SK-N-SH treated with all-trans-retinoic acid at 6 μM for 48 hours (cell line): ENCODE measurements around the gene PCA3.

Source experiments
- ATAC-seq: fragments of 200-7000 bp; cut with Tn5 transposase; 3 replicates; pipeline ENCODE4 v1.9.1; 2020; ENCODE audit warnings: mild to moderate bottlenecking, moderate library complexity
- ARNTL ChIP-seq: fragments of 450-650 bp; formaldehyde crosslinking; IDR thresholded peaks from 2 replicates; pipeline ENCODE4 v1.5.0; 2020; ENCODE audit warnings: low read depth, mild to moderate bottlenecking, moderate library complexity, borderline replicate concordance
- CREB5 ChIP-seq: fragments of 250-450 bp; sonication (Bioruptor Pico); IDR thresholded peaks from 2 replicates; pipeline ENCODE4 v1.5.1; 2020; ENCODE audit warnings: low read depth, mild to moderate bottlenecking, moderate library complexity
- CSDC2 ChIP-seq: fragments of 250-450 bp; sonication (Bioruptor Pico); IDR thresholded peaks from 2 replicates; pipeline ENCODE4 v1.5.0; 2020; ENCODE audit warnings: mild to moderate bottlenecking, moderate library complexity
- CSRNP3 ChIP-seq: fragments of 250-450 bp; sonication (Bioruptor Pico); IDR thresholded peaks from 2 replicates; pipeline ENCODE4 v1.5.1; 2021; ENCODE audit warnings: mild to moderate bottlenecking, moderate library complexity
- GLIS3 ChIP-seq: fragments of 250-450 bp; sonication (Bioruptor Pico); IDR thresholded peaks from 2 replicates; pipeline ENCODE4 v1.5.0; 2020; ENCODE audit warnings: mild to moderate bottlenecking, moderate library complexity
- OSR1 ChIP-seq: fragments of 250-450 bp; sonication (Bioruptor Pico); IDR thresholded peaks from 2 replicates; pipeline ENCODE4 v1.8.0; 2022; ENCODE audit warnings: moderate library complexity, mild to moderate bottlenecking, inconsistent platforms
- PATZ1 ChIP-seq: fragments of 250-450 bp; sonication (Bioruptor Pico); IDR thresholded peaks from 2 replicates; pipeline ENCODE4 v1.8.0; 2020; ENCODE audit warnings: mild to moderate bottlenecking, moderate library complexity, borderline replicate concordance
- POU6F1 ChIP-seq: fragments of 250-450 bp; sonication (Bioruptor Pico); IDR thresholded peaks from 2 replicates; pipeline ENCODE4 v1.8.0; 2021; ENCODE audit warnings: low read depth, mild to moderate bottlenecking, moderate library complexity, borderline replicate concordance
- PPARA ChIP-seq: fragments of 250-450 bp; sonication (Bioruptor Pico); IDR thresholded peaks from 2 replicates; pipeline ENCODE4 v1.5.0; 2020; ENCODE audit warnings: mild to moderate bottlenecking, borderline replicate concordance
- RARB ChIP-seq: fragments of 250-450 bp; sonication (Bioruptor Pico); IDR thresholded peaks from 2 replicates; pipeline ENCODE4 v1.8.0; 2021; ENCODE audit warnings: mild to moderate bottlenecking, moderate library complexity
- SNAI2 ChIP-seq: fragments of 250-450 bp; sonication (Bioruptor Pico); IDR thresholded peaks from 2 replicates; pipeline ENCODE4 v1.5.0; 2020; ENCODE audit warnings: mild to moderate bottlenecking, moderate library complexity
- TCF4 ChIP-seq: fragments of 250-450 bp; sonication (Bioruptor Pico); IDR thresholded peaks from 2 replicates; pipeline ENCODE4 v1.8.0; 2021; ENCODE audit warnings: mild to moderate bottlenecking, moderate library complexity, borderline replicate concordance
- TOX ChIP-seq: fragments of 250-450 bp; sonication (Bioruptor Pico); IDR thresholded peaks from 2 replicates; pipeline ENCODE4 v1.8.0; 2021; ENCODE audit warnings: mild to moderate bottlenecking, moderate library complexity, borderline replicate concordance
- TSHZ2 ChIP-seq: fragments of 250-450 bp; sonication (Bioruptor Pico); IDR thresholded peaks from 2 replicates; pipeline ENCODE4 v1.5.0; 2020; ENCODE audit warnings: mild to moderate bottlenecking, moderate library complexity
- ZC3H10 ChIP-seq: fragments of 250-450 bp; sonication (Bioruptor Pico); IDR thresholded peaks from 2 replicates; pipeline ENCODE4 v1.5.1; 2021; ENCODE audit warnings: mild to moderate bottlenecking, moderate library complexity
- ZFP3 ChIP-seq: fragments of 250-450 bp; sonication (Bioruptor Pico); IDR thresholded peaks from 2 replicates; pipeline ENCODE4 v1.5.0; 2020; ENCODE audit warnings: mild to moderate bottlenecking, moderate library complexity
- ZNF565 ChIP-seq: fragments of 450-650 bp; formaldehyde crosslinking; conservative IDR thresholded peaks from 2 replicates; pipeline ENCODE4 v1.5.0; 2020; ENCODE audit warnings: low read depth, mild to moderate bottlenecking, moderate library complexity
- ZNF8 ChIP-seq: fragments of 450-650 bp; formaldehyde crosslinking; IDR thresholded peaks from 2 replicates; pipeline ENCODE4 v1.5.0; 2020; ENCODE audit warnings: mild to moderate bottlenecking, moderate library complexity

Gene PCA3

GRCh38 chr9:76761448-76761847 lies 2.8 kb upstream of the PCA3 start:
- 0 out of 3 replicates have a peak, but pooled peaks have one; percentile 35 for ATAC-seq
- no peak for TF ChIP-seq ZNF8 (CRISPR knock-in tag)
- TF ChIP-seq ARNTL (CRISPR knock-in tag), result no peak
- no peak for TF ChIP-seq SNAI2 (CRISPR knock-in tag)
- TF ChIP-seq OSR1 (CRISPR knock-in tag), result no peak
- TF ChIP-seq ZFP3 (CRISPR knock-in tag), result no peak
- TF ChIP-seq, all 23 proteins: peak for 0

- TF ChIP-seq ZNF565 (CRISPR knock-in tag) (no peak), ZC3H10 (CRISPR knock-in tag) (no peak), TCF4 (no peak), POU6F1 (no peak), TSHZ2 (CRISPR knock-in tag) (no peak), RARB (CRISPR knock-in tag) (no peak), PPARA (CRISPR knock-in tag) (no peak), ARNTL (CRISPR knock-in tag) (no peak), SNAI2 (CRISPR knock-in tag) (no peak), ZFP3 (CRISPR knock-in tag) (no peak), CREB5 (CRISPR knock-in tag) (no peak), ZNF8 (CRISPR knock-in tag) (no peak), GLIS3 (CRISPR knock-in tag) (no peak), PATZ1 (no peak)
- TF ChIP-seq, all 23 proteins: peak for 0
- ATAC-seq, result no peak
Measured at GRCh38 chr9:76766126-76766525, 1.9 kb downstream of the PCA3 start.

GRCh38 chr9:76772686-76773445 lies 8.6 kb downstream of the PCA3 start:
- TF ChIP-seq CSRNP3 (CRISPR knock-in tag) (no peak), CREB5 (CRISPR knock-in tag) (no peak), TOX (CRISPR knock-in tag) (no peak), ARNTL (CRISPR knock-in tag) (no peak), CSDC2 (CRISPR knock-in tag) (no peak), RARB (CRISPR knock-in tag) (no peak), ZNF8 (CRISPR knock-in tag) (no peak)
- no peak for ATAC-seq
